Cardiac fibroblast (primary cell): ENCODE measurements around the gene CRACR2A.

Experiments
- DNase-seq, 2 donors: peaks; one replicate each; pipeline versions ENCODE4 v3.0.0 to v3.0.0-alpha.2; 2010; ENCODE audit warnings: low read depth in 2 of 2
- H3K4me3 ChIP-seq, 2 donors: replicated peaks in 1 of 2; 1 replicate in 1 of 2; 2 replicates in 1 of 2; pipeline ENCODE4 v1.5.1; 2011; ENCODE audit warnings: low read depth in 2 of 2, low read length in 2 of 2, mild to moderate bottlenecking in 2 of 2, moderate library complexity in 1 of 2
- TF ChIP-seq, protein P1 (sequence below): IDR thresholded peaks from one replicate; pipeline ENCODE4 v1.5.1; 2011; ENCODE audit warnings: low read depth, mild to moderate bottlenecking, low read length, inconsistent platforms

Gene CRACR2A

DNA sequence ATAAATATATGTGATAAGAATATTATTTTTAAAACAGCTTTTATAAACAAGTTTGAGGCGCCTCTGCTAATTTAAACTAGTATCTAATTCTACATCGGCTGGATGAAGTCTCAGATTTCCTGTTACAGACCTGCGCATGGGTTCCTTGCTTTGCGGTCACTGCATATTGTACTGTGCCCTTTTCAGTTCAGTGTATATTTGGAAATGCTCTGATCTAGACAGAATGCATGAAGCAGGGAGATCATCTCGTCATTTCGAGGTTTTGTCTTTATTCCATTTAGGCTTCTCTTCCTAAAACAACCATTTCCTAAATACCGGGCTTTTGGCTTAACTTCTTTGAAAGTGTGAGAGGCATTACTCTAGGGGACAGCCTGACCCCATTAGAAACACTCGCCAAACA is 25.6 kb downstream of the CRACR2A start:
- TF ChIP-seq, protein P1, sequence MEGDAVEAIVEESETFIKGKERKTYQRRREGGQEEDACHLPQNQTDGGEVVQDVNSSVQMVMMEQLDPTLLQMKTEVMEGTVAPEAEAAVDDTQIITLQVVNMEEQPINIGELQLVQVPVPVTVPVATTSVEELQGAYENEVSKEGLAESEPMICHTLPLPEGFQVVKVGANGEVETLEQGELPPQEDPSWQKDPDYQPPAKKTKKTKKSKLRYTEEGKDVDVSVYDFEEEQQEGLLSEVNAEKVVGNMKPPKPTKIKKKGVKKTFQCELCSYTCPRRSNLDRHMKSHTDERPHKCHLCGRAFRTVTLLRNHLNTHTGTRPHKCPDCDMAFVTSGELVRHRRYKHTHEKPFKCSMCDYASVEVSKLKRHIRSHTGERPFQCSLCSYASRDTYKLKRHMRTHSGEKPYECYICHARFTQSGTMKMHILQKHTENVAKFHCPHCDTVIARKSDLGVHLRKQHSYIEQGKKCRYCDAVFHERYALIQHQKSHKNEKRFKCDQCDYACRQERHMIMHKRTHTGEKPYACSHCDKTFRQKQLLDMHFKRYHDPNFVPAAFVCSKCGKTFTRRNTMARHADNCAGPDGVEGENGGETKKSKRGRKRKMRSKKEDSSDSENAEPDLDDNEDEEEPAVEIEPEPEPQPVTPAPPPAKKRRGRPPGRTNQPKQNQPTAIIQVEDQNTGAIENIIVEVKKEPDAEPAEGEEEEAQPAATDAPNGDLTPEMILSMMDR = no peak
- DNase-seq = no peak
- no peak overlapping the region for H3K4me3 ChIP-seq

- TF ChIP-seq, protein P1 = no peak
- no peak for DNase-seq
- no peak overlapping the region for H3K4me3 ChIP-seq
Measured at GRCh38 chr12:3726456-3726855, 26.5 kb downstream of the CRACR2A start.

- no peak overlapping the region for H3K4me3 ChIP-seq
- TF ChIP-seq, protein P1 = no peak
- DNase-seq = peak; percentile 23 to 59
Measured at GRCh38 chr12:3725388-3726115, 27.4 kb downstream of the CRACR2A start.

GRCh38 chr12:3723916-3724805 is 28.7 kb downstream of the CRACR2A start:
- H3K4me3 ChIP-seq = no peak overlapping the region
- TF ChIP-seq, protein P1 = no peak
- DNase-seq = no peak

GRCh38 chr12:3722368-3722767 is 30.5 kb downstream of the CRACR2A start:
- TF ChIP-seq, protein P1 = no peak
- no peak for DNase-seq
- H3K4me3 ChIP-seq = no peak overlapping the region

DNA sequence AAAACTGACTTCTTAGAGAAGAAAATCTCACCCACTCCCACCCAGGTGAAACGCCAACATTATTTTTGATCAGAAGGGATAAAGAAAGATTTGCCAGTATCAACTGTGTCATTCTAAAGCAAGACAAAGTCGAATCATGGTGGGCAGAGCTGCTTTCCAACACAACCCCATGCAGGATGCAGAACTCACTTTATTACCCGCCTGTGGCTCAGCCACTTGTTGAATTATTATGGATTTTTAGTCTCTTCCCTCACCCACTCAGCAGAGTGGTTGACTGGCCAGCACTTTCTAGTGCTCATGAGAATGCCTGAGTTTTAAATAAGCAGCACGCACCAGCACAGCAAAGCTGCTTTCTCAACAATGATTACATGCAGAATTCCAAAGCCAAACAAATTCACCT is 32.1 kb downstream of the CRACR2A start:
- TF ChIP-seq, protein P1 = no peak
- no peak overlapping the region for H3K4me3 ChIP-seq
- DNase-seq = no peak
